Uterus (tissue), 2 donors: ENCODE results near the gene XRCC6.
"Not testable (repeated sequence)": the region's sequence is repeated elsewhere in the genome, so short reads cannot be mapped to it uniquely, and the experiment has no call there.

Source experiments
- CTCF ChIP-seq, 4 experiments: fragments of 200-600 bp in 2 of 4; fragments of 450-650 bp in 2 of 4; sonication (generic) in 2 of 4; IDR thresholded peaks; one replicate each; pipeline ENCODE4 v1.5.1; 2016 to 2019; ENCODE audit warnings: antibody characterized with exemption in 4 of 4, mild to moderate bottlenecking in 2 of 4, moderate library complexity in 1 of 4
- POLR2A ChIP-seq, 2 donors: fragments of 450-650 bp; IDR thresholded peaks; one replicate each; pipeline ENCODE4 v1.6.1; 2016; ENCODE audit warnings: antibody characterized with exemption in 2 of 2, mild to moderate bottlenecking in 1 of 2, moderate library complexity in 1 of 2

DNA sequence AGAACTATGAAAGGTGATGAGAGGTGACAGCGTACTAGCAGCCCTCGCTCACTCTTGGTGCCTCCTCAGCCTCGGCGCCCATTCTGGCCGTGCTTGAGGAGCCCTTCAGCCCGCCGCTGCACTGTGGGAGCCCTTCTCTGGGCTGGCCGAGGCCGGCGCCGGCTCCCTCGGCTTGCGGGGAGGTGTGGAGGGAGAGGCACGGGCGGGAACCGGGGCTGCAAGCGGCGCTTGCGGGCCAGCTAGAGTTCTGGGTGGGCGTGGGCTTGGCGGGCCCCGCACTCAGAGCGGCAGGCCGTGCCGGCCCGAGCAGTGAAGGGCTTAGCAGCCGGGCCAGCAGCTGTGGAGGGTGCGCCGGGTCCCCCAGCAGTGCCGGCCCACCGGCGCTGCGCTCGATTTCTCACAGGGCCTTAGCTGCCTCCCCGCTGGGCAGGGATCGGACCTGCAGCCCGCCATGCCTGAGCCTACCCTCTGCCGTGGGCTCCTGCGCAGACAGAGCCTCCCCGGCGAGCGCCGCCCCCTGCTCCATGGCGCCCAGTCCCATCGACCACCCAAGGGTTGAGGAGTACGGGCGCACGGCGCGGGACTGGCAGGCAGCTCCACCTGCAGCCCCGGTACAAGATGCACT is 27.6 kb upstream of the XRCC6 start:
- TF ChIP-seq CTCF, POLR2A (IDR thresholded peaks at IDR 0.05): not testable (repeated sequence)
